ENCODE measurements around the gene TMEM14C. TPM values are rescaled to one million over a fixed set of nuclear protein-coding genes. Genes with fewer than 3 reads are reported as not detected.

TMEM14C gene
- 120 and 142 TPM in 2 replicates for total RNA-seq

DNA sequence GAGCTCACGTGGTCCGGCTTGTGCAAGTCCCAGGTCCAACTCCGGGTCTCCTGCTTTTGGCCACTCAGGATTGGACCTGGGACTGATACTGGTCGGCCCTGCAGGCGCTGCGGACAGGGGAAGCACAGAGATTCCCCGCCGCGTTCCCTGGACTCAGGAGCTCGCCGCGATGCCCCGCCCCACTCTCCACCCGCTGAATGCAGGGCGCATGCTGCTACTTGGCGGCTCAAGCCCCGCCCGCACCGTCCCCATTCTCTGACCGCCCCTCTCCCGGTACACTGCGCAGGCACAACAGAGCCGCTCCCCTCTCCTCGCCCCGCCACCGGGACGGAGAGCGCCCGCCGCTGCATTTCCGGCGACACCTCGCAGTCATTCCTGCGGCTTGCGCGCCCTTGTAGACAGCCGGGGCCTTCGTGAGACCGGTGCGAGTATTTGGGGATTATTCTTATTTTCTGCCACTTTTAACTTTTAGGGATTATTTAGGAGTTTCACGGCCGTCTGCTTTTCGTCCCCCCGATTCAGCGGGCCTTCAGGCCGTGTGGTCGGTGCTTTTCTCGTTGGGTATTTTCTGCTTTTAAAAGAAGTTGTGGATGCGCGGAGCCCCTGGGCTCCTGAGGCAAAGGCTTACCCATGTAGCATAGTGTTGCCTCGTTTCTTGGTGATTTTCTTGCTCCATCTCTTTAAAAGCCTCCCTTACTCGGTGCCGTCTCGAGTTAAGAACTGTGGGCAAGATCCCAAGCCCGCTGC, at the start of gene TMEM14C:
Gene TMEM14C, plus strand, starts transcription at position 251 of the 747 bp plus-strand sequence. CDS start 1,544 bp downstream, outside the sequence.
- TF ChIP-seq, protein P1, sequence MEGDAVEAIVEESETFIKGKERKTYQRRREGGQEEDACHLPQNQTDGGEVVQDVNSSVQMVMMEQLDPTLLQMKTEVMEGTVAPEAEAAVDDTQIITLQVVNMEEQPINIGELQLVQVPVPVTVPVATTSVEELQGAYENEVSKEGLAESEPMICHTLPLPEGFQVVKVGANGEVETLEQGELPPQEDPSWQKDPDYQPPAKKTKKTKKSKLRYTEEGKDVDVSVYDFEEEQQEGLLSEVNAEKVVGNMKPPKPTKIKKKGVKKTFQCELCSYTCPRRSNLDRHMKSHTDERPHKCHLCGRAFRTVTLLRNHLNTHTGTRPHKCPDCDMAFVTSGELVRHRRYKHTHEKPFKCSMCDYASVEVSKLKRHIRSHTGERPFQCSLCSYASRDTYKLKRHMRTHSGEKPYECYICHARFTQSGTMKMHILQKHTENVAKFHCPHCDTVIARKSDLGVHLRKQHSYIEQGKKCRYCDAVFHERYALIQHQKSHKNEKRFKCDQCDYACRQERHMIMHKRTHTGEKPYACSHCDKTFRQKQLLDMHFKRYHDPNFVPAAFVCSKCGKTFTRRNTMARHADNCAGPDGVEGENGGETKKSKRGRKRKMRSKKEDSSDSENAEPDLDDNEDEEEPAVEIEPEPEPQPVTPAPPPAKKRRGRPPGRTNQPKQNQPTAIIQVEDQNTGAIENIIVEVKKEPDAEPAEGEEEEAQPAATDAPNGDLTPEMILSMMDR (IDR thresholded peaks at IDR 0.05; ENCODE audit: insufficient read depth, low read depth, low read length), result no peak
- peak within 1 kb of the TSS; percentile 90 for H3K4me3 ChIP-seq (ENCODE audit: low read depth, low read length)
- peak; percentile 99 for DNase-seq (ENCODE audit: low read depth)

DNA sequence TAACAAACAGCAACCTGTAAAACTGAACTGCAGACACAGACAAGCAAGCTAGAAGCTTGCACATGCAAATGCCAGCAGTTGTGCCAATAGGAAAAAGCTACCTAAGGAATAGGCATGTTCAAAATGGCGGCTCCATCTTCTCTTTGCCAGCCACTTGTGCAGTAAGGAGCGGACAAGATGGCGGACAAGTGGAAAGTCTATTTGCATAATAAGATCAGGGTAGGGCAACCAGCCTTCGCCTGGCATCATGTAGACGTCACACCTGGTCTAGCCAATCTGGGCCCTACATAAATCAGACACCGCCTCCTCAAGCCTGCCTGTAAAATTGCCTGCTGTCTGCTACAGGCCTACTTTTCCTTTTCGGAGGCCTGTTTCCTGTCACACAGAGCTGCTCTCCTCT, 46.5 kb upstream of the TMEM14C start:
- H3K4me3 ChIP-seq (ENCODE audit: low read depth, low read length), result no peak overlapping the region
- TF ChIP-seq, protein P1 (IDR thresholded peaks at IDR 0.05; ENCODE audit: insufficient read depth, low read depth, low read length), result no peak
- no peak for DNase-seq (ENCODE audit: low read depth)

DNA sequence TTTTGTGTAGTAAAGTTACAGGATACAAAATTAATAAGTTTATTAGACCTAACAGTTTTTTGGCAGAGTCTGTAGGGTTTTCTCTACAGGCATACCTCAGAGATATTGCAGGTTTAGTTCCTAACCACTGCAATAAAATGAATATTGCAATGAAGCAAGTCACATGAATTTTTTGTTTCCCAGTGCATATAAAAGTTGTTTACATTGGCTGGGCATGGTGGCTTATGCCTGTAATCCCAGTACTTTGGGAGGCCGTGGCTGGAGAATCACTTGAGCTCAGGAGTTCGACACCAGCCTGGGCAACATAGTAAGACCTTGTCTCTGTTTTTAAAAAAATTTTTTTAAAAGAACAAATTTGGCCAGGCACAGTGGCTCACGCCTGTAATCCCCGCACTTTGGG, 44.4 kb upstream of the TMEM14C start:
- no peak for DNase-seq (ENCODE audit: low read depth)
- H3K4me3 ChIP-seq (ENCODE audit: low read depth, low read length), result no peak overlapping the region
- TF ChIP-seq, protein P1 (IDR thresholded peaks at IDR 0.05; ENCODE audit: insufficient read depth, low read depth, low read length), result no peak

DNA sequence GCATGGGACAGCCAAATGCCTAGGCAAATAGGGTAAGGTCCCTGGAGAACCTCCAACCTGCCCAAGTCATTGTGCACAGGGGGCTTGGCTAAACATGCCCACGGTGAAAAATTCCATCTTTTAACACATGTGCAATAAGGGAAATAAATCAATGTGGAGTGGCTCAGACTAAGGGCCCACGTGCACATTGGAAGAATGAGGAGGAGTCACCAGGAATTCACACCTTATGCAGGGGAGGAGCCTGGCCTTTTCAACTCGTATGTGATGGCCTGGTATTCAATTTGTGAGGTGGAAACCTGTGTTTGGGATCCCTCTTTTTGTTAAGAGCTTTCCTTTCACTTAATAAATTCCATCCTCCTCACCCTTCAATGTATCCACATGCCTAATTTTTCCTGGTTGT, 41.1 kb upstream of the TMEM14C start:
- H3K4me3 ChIP-seq (ENCODE audit: low read depth, low read length), result no peak overlapping the region
- TF ChIP-seq, protein P1 (IDR thresholded peaks at IDR 0.05; ENCODE audit: insufficient read depth, low read depth, low read length), result no peak
- DNase-seq (ENCODE audit: low read depth), result no peak

DNA sequence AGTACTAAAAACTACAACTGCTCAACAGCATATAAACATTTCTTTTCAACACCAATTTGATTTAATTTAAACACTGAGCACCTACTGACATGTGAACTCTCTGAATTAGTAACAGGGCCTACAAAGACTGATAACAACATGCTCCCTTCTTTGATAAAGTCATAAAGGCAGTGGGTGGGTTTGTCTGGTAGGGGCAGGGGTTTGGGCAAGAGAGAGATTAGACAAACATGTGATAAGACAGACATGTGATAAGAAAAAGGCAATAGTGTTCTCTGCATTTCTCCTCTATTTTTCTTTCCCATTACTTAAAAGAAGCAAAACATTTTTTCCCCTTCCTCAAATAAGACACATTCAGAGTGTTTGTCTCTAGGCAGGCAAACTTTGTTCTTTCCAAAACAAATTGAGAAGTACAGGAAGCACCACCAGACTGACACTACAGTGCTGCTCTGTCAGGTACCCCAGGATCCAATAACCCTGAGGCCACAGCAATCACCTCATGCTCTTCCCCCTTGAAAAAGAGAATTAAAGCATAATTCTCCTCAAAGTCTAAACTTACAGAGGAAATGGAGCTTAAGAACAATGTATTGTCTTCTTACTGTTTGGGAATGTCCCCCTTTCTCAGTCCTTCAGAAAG, 40.4 kb upstream of the TMEM14C start:
- TF ChIP-seq, protein P1 (IDR thresholded peaks at IDR 0.05; ENCODE audit: insufficient read depth, low read depth, low read length), result no peak
- H3K4me3 ChIP-seq (ENCODE audit: low read depth, low read length), result no peak overlapping the region
- DNase-seq (ENCODE audit: low read depth), result no peak

DNA sequence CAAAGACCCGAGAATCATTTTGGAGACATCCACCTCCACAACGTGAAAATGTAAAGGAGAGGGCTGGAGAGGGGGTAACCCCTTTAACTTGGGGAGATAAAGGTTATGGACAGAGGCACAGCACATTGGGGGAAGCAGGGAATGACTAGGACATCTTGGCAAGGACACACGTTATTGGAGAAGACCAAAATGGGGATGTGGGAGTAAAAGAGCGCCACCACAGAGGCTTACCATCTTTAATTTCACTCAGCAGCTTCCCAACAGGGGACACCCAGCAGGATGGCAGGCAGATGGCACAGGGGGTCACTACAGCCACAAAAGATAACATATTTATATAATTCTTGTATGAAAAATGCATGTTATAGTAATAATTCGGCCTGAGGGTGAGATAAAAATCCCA, 38.3 kb upstream of the TMEM14C start:
- H3K4me3 ChIP-seq (ENCODE audit: low read depth, low read length), result no peak overlapping the region
- DNase-seq (ENCODE audit: low read depth), result no peak
- TF ChIP-seq, protein P1 (IDR thresholded peaks at IDR 0.05; ENCODE audit: insufficient read depth, low read depth, low read length), result no peak

Data from fibroblast of villous mesenchyme (primary cell).